Ishikawa (cell line): ENCODE data around the gene CPLANE1.

ENCODE experiments used
- CREB1 ChIP-seq: IDR thresholded peaks from 2 replicates; pipeline ENCODE4 v1.6.1; 2012; ENCODE audit warnings: low read depth
- USF1 ChIP-seq: IDR thresholded peaks from 2 replicates; pipeline ENCODE4 v1.6.1; 2012
- YY1 ChIP-seq: IDR thresholded peaks from 2 replicates; pipeline ENCODE4 v1.6.1; 2012; ENCODE audit warnings: low read depth
- TF ChIP-seq, protein P1 (sequence below): IDR thresholded peaks from 2 replicates; pipeline ENCODE4 v1.6.1; 2012

DNA sequence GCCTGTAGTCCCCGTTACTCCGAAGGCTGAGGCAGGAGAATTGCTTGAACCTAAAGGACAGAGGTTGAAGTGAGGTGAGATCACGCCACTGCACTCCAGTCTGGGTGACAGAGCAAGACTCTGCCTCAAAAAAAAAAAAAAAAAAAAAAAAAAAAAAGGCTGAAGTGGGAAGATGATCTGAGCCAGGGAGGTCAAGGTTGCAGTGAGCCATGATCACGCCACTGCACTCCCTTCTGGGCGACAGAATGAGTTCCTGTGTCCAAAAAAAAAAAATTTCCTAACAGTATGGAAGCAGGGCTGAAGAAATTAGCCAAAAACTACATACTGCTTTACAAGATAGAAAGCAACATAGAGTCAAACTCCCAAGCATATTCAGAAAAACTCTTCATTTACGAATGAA, 132.8 kb downstream of the CPLANE1 start:
- TF ChIP-seq YY1 (no peak), CREB1 (no peak), USF1 (no peak)
- TF ChIP-seq, protein P1, sequence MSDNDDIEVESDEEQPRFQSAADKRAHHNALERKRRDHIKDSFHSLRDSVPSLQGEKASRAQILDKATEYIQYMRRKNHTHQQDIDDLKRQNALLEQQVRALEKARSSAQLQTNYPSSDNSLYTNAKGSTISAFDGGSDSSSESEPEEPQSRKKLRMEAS, result no peak
